Measurements from ENCODE around the gene HOXA1.

HOXA1 gene

DNA sequence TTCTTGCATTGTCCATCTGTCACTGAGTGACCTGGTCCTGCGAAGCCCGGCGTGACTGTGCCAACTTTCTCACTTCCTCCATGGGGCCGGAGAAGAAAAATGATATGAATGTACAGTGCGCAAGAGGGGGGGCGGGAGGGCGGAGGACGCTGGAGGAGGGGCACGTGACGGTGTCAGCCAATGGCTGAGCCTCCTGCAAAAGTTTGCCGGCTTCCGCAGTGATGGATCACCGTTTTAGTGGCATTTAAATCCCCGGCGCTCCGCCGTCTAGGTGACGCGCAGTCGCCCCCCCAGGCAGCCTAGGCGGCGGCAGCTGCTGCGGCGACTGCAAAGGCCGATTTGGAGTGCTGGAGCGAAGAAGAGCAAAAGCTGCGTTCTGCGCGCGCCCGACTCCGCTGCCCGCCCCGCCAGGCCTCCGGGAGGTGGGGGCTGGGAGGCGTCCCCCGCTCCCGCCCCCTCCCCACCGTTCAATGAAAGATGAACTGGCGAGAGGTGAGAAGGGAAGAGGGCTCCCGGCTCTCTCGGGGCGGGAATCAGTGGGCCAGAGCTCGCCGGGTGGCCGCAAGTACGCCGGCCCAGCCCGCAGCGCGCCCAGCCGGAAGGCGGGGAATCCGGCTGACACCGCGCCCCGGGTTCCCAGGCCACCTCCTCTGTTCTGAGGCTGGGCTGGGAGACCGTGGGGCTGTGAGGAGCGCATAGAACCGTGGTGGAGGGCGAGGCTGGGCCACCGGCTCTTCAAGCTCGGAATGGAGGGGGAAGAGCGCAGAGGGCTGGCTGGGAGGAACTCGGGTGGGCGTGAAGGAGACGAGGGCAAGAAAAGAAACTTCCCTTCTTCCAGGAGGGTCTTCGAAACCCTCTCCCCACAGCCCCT, at the start of gene HOXA1:
Gene HOXA1 (minus strand): TSS at position 104 of the 871 bp plus-strand sequence. CDS start 88 bp downstream, at position 16.
- H3K27ac ChIP-seq, result peak within 1 kb of the TSS; percentile 79
- no peak for TF ChIP-seq ZFX (IDR thresholded peaks at IDR 0.05; ENCODE audit: borderline replicate concordance)
- TF ChIP-seq, protein P1, sequence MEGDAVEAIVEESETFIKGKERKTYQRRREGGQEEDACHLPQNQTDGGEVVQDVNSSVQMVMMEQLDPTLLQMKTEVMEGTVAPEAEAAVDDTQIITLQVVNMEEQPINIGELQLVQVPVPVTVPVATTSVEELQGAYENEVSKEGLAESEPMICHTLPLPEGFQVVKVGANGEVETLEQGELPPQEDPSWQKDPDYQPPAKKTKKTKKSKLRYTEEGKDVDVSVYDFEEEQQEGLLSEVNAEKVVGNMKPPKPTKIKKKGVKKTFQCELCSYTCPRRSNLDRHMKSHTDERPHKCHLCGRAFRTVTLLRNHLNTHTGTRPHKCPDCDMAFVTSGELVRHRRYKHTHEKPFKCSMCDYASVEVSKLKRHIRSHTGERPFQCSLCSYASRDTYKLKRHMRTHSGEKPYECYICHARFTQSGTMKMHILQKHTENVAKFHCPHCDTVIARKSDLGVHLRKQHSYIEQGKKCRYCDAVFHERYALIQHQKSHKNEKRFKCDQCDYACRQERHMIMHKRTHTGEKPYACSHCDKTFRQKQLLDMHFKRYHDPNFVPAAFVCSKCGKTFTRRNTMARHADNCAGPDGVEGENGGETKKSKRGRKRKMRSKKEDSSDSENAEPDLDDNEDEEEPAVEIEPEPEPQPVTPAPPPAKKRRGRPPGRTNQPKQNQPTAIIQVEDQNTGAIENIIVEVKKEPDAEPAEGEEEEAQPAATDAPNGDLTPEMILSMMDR (IDR thresholded peaks at IDR 0.05), result no peak

DNA sequence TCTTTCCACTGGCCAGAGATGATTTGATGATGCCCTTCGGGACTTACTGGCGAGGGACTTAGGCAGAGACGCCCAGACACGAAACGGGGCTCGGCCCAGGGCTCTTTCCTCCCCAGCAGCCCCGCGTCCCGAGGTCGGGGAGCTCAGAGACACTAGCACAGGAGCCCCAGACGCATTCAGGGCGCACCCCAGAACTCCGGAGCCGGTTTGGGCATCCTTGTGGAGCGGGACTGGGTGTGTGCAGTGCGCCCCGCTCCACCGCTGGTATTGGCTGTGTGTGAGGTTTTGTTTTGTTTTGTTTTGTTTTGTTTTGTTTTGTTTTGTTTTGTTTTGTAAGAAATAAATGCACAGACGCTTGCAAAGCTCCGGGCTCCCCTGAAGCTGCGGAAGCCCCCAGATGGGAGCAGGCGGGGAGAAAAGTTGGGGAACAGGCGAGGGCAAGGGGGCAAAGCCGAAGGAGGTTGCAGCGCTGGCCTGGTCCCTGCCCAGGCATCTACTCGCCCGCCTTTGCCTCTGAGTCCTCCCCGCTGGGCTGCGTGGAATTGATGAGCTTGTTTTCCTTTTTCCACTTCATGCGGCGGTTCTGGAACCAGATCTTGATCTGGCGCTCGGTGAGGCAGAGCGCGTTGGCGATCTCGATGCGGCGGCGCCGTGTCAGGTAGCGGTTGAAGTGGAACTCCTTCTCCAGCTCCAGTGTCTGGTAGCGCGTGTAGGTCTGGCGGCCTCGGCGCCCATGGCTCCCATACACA, 49.5 kb upstream of the HOXA1 start:
- H3K27ac ChIP-seq, result no peak overlapping the region
- no peak for TF ChIP-seq ZFX (IDR thresholded peaks at IDR 0.05; ENCODE audit: borderline replicate concordance)
- TF ChIP-seq, protein P1 (IDR thresholded peaks at IDR 0.05), result no peak

DNA sequence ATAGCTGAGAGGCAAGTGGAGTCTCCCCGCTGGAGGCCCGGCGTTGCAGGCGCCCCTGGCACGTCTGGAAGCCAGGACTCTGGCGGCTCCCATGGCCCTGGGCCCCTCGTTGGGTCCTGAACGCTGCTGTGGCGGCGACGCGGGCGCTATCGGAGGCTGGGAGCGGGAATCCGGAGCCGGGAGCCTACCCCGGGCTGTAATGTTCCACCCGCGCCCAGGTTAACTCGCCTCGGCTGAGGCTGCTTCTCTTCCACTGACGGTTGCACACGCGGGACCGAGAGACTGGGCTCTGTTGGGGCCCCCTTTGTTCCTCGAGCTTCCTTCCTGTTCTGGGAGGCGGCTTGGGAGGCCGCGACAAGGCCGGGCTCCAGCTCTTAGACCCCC, 49.0 kb upstream of the HOXA1 start:
- TF ChIP-seq ZFX (IDR thresholded peaks at IDR 0.05; ENCODE audit: borderline replicate concordance), result no peak
- TF ChIP-seq, protein P1 (IDR thresholded peaks at IDR 0.05), result no peak
- no peak overlapping the region for H3K27ac ChIP-seq

DNA sequence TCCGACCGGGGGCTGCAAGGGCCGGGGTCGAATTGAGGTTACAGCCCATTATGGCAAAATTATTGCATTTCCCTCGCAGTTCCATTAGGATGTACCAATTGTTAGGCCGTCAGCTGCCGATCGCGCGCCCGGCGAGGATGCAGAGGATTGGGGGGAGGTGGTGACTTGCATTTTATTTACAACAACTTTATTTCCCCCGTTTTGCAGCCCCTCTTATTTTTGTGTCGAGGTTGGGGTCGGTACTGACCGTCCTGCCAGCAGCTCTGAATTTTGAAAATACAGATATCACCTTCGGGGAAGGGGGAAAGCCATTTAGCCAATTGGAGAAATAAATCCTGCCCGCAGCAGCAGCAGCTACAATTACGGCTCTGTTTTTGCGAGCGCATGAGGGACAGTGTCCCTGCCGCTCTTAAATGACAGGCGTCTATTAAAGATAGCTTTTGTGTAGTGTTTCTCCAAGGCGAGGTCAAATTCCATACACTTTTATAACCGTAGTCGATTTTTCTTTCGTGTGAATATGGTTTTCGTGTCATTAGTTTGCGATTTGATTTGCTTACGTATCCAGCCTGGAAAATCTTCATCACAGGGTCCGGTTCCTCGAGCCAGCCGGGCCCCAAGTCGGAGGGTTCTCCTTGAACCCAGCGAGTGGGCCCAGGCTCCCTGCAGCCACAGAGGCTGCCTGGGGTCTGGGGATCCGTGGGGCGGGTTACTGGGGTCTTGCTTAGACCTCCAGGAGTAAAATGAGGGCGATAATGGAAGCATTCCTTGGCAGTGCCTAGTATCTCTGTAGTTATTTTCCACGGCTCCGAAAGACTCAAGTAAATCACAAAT, 48.4 kb upstream of the HOXA1 start:
- no peak for TF ChIP-seq ZFX (IDR thresholded peaks at IDR 0.05; ENCODE audit: borderline replicate concordance)
- TF ChIP-seq, protein P1 (IDR thresholded peaks at IDR 0.05), result 0 out of 2 replicates have a peak, but pooled peaks have one; percentile 23
- H3K27ac ChIP-seq, result no peak overlapping the region

DNA sequence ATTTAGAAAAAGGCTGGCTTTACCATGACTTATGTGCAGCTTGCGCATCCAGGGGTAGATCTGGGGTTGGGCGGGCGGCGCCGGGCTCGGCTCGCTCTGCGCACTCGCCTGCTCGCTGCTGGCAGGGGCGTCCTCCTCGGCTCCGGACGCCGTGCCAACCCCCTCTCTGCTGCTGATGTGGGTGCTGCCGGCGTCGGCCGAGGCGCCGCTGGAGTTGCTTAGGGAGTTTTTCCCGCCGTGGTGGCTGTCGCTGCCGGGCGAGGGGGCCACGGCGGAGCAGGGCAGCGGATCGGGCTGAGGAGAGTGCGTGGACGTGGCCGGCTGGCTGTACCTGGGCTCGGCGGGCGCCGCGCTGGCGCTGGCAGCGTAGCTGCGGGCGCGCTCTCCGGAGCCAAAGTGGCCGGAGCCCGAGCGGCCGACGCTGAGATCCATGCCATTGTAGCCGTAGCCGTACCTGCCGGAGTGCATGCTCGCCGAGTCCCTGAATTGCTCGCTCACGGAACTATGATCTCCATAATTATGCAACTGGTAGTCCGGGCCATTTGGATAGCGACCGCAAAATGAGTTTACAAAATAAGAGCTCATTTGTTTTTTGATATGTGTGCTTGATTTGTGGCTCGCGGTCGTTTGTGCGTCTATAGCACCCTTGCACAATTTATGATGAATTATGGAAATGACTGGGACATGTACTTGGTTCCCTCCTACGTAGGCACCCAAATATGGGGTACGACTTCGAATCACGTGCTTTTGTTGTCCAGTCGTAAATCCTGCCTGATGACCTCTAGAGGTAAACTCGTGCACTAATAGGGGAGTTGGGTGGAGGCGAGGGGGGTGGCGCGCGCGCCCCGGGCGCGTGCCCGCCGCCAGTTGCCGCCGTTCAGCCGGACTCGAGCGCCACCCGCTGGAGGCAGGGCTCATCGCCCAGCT, 47.5 kb upstream of the HOXA1 start, which contains the start of gene HOXA5:
Gene HOXA5 (minus strand): TSS at position 659 of the 927 bp plus-strand sequence. CDS start 74 bp downstream, at position 585.
- no peak within 1 kb of the TSS for H3K27ac ChIP-seq
- no peak for TF ChIP-seq ZFX (IDR thresholded peaks at IDR 0.05; ENCODE audit: borderline replicate concordance)
- TF ChIP-seq, protein P1 (IDR thresholded peaks at IDR 0.05), result peak; percentile 59

DNA sequence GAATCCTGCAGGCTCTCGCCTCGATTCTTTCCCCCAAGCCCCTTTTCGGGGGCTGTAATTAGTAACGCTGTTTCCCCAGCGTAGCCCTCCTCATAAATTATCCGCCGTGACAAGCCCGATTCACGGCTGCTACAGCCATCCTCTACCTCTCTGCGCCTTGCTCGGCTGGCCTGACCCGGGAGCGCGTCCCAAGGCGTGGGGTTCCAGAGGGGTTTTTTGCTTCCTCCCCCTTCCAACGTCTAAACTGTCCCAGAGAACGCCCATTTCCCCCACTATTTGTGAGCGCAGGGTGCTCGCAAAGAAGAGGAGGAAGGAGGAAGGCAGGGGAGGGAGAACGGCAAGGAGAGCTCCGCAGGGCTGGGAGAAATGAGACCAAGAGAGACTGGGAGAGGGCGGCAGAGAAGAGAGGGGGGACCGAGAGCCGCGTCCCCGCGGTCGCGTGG, 46.8 kb upstream of the HOXA1 start:
- H3K27ac ChIP-seq, result no peak overlapping the region
- TF ChIP-seq, protein P1 (IDR thresholded peaks at IDR 0.05), result no peak
- TF ChIP-seq ZFX (IDR thresholded peaks at IDR 0.05; ENCODE audit: borderline replicate concordance), result no peak
